Activated T-cell treated with anti-CD3 and anti-CD28 coated beads for 1 hour (primary cell): ENCODE measurements around the gene GPX7.

ENCODE experiments used
- DNase-seq: peaks from one replicate; pipeline ENCODE4 v3.0.0-alpha.2; 2020; ENCODE audit warnings: low read depth

GPX7 gene

GRCh38 chr1:52629325-52629643, 27.1 kb downstream of the GPX7 start:
- DNase-seq = no peak

- DNase-seq = no peak
These were observed 27.5 kb downstream of the GPX7 start for GRCh38 chr1:52629667-52630066.

- no peak for DNase-seq
These were observed 29.7 kb downstream of the GPX7 start for GRCh38 chr1:52631759-52632331.

GRCh38 chr1:52632732-52633290, 30.6 kb downstream of the GPX7 start, which contains the start of gene SHISAL2A:
TSS of gene SHISAL2A (plus strand) at chr1:52633168. CDS start at chr1:52633494, 326 bp downstream.
- DNase-seq = peak; percentile 55

- DNase-seq = peak; percentile 16
These were observed 31.2 kb downstream of the GPX7 start for GRCh38 chr1:52633291-52633754.

- no peak for DNase-seq
These were observed 31.9 kb downstream of the GPX7 start for GRCh38 chr1:52634111-52634510.

GRCh38 chr1:52635321-52636089, 33.3 kb downstream of the GPX7 start:
- no peak for DNase-seq

- peak; percentile 58 for DNase-seq
These were observed 34.8 kb downstream of the GPX7 start for GRCh38 chr1:52636721-52637695.

- no peak for DNase-seq
These were observed 35.8 kb downstream of the GPX7 start for GRCh38 chr1:52637946-52638345.

- DNase-seq = no peak
These were observed 38.5 kb downstream of the GPX7 start for GRCh38 chr1:52640697-52641096.

- DNase-seq = no peak
These were observed 39.1 kb downstream of the GPX7 start for GRCh38 chr1:52641307-52641706.

GRCh38 chr1:52645261-52645660, 43.1 kb downstream of the GPX7 start:
- DNase-seq = no peak

GRCh38 chr1:52651904-52652303, 49.7 kb downstream of the GPX7 start:
- no peak for DNase-seq

- no peak for DNase-seq
These were observed 51.2 kb downstream of the GPX7 start for GRCh38 chr1:52653207-52653849.

- no peak for DNase-seq
These were observed 51.9 kb downstream of the GPX7 start for GRCh38 chr1:52654063-52654462.

- DNase-seq = no peak
These were observed 55.5 kb downstream of the GPX7 start for GRCh38 chr1:52657702-52658101.
